T-helper 2 cell (primary cell): ENCODE results near the gene FUT2.
"Not testable (repeated sequence)": the region's sequence is repeated elsewhere in the genome, so short reads cannot be mapped to it uniquely, and the experiment has no call there.

Source experiments
- DNase-seq, 5 experiments: peaks; one replicate each; pipeline versions ENCODE4 v3.0.0 to v3.0.0-alpha.2; 2012 to 2022

FUT2 gene

DNA sequence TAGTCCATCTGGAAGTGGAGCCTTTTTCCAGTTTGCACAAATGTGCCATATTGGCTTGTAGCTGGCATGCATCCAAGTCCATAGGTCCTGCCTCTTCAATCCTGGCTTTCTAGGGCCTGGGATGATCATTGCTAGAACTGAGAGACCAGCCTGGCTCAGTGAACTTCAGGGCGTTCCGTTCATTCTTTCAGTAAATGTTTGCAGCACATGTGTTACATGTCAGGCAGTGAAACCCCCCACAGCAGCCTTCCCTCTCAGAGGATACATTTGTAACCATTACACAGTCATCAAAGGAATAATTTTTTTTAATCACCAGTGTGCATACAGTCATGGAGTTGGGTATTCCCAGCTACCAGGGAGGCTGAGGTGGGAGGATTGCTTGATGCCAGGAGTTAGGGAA, 9.7 kb downstream of the FUT2 start:
- no peak for DNase-seq

GRCh38 chr19:48708471-48708870, 12.7 kb downstream of the FUT2 start:
- no peak for DNase-seq

DNA sequence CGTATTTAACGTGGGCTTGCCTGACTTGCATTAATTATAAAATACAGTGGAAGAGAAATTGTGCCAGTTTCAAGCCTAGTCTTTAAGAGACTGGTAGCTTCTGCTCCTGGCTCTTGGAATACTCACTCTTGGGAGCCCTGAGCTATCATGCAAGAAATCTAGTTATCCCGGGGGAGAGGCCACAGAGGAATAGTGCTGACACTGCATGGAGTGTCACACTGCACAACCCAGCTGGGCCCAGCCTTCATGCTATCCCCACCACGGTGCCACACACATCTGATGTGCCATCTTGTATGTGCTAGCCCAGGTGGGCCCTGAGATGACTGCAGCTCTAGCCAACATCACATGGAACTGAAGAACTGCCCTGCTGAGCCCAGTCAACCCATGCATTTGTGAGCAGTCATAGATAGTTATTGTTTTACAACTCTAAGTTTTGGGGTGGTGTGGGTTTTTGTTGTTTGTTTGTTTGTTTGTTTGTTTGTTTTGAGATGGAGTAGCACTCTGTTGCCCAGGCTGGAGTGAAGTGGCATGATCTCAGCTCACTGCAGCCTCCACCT, 15.4 kb downstream of the FUT2 start:
- no peak for DNase-seq

DNA sequence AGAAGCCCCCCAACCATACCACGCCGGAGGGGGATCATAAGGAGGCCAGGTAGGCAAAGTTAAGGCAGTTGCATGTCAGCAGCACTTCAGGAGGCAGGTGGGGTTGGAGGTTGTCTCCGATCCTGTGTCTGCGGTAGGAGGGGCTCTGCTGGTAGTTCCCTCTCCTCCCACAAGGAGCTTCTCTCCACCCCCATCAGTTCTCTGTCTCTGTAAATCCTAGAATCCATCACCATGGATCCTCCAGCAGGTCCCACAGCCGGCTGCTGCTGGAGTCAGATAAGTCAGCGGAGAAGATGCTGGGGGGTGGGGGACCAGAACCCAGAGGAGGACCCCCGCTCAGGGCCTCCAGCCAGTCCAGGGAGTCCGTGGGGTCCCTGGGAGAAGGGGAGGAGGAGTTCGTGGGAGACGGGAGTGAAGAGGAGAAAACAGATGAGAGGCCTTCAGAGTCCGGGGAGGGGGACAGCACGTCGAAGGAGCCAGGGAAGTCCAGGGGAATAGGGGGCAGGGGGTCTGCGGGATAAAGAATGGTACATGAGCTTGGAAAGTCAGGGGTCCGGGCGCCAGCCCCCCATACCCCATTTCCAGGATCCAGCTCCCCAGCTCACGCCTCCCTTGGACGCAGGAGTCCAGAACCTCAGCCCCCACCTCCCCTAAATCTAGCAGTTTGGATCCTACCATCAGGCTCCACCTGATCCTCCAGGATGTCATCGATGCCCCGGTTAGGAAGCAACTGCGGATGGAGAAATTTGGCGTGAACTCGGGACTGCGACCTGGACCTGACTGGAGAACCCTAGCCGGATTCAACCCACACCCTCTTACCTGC, 17.5 kb downstream of the FUT2 start:
- DNase-seq: peak in 1 of 5 experiments; percentile 25

DNA sequence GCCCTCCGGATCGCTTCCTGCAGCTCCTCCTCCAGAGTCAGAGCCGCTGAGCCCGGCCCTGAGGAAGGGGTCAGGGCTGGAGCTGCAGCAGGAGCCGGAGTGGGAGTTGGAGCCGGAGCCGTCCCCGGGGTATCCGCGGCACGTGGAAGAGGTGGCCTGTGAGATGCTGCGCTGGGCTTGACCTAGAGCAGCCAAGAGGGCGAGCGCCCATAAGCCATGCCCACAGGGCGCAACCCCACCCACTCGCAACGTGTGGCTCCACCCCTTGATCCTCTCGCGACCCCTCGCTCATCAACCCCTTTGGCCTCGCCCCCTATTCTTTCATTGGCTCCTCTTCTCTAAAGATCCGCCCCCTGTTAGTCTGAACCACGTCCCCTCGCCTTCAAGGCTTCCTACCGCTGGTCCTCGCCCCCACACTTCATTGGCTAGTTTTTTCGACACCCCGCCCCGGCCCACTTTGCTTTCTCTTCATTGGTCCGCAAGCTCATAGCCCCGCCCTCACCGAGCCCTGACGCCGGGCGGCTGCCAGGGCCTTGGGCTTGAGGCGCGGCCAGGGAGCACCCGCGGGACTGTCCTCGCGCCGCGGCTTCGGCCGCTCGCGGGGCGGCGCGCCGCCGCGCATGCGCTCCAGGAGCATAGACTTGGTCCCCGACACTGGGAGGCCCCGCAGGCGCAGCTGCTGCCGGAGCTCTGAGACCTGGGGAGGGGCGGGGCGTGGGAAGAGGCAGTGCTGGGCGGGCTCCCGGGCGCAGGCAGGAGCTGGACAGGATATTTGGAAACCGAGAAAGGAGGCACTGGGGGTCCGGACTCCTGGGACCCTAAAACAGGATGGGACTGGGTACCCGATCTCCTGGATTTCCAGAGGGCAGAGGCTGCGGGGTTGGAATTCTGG, 18.3 kb downstream of the FUT2 start:
- peak; percentile 90 to 100 (median 96) for DNase-seq

GRCh38 chr19:48714759-48715675, 19.2 kb downstream of the FUT2 start:
- no peak for DNase-seq

- DNase-seq: no peak
Measured at GRCh38 chr19:48715681-48716171, 20.0 kb downstream of the FUT2 start.

DNA sequence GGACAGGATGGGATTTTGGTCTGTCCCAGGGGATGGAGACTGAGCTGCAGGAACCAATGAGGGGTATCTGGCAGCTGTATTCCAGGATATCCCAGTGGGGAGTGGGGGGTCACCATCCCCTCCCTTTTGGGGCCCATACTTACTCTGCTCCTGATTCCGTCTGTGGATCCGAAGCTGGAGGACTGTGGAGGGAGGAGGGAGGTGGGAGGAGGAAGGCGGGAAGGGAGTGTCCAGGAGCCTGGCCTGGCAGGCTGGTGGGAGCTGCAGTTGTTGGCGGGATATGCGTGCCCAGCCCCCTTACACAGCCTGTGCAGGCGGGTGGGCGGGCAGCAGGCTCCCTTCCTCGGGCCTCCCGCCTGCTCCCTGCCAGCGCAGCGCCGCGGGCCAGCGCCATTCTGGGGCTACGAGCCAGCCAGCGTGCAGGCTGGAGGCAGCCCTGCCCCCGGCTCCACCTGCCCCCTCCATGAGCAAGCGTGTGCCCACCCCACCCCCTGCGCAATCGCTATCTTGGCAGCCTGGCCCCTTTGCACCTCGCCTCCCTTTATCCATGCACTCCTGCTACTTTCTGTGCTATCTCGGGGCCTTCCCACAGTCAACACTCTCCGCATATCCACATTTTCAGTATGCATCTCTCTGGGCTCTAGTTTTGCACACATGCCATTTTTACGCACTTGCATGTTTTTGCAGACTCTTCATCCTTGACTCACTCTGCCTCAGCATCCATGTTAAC, 21.0 kb downstream of the FUT2 start:
- no peak for DNase-seq

GRCh38 chr19:48718106-48718505, 22.3 kb downstream of the FUT2 start:
- DNase-seq: not testable (repeated sequence)

GRCh38 chr19:48718711-48719231, 23.0 kb downstream of the FUT2 start:
- DNase-seq: no peak

GRCh38 chr19:48719263-48720171, 23.7 kb downstream of the FUT2 start, which contains the start of gene MAMSTR:
MAMSTR (minus strand) TSS chr19:48719725; CDS start chr19:48719031, 694 bp downstream.
- no peak for DNase-seq

GRCh38 chr19:48720251-48720612, 24.5 kb downstream of the FUT2 start:
- DNase-seq: no peak

GRCh38 chr19:48720613-48721296, 25.0 kb downstream of the FUT2 start:
- DNase-seq: peak; percentile 69 to 98 (median 87)

DNA sequence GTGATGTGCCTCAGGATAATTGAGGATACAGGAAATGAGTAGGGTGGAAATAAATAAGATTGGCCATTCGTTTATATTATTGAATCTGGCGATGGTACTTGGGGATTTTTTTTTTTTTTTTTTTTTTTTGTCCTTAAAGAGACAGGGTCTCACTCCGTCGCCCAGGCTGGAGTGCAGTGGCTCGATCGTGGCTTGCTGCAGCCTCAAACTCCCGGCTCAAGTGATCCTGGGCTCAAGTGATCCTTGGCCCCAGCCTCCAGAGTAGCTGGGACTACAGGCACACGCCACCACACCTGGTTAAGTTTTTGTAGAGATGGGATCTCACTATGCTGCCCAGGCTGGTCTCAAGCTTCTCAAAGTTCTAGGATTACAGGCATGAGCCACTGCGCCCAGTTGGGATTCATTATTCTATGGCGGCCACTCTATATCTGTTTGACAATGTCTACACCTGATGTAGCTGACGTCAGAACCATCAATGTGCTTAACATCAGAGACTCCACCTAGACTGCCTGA, 26.5 kb downstream of the FUT2 start:
- DNase-seq: no peak

DNA sequence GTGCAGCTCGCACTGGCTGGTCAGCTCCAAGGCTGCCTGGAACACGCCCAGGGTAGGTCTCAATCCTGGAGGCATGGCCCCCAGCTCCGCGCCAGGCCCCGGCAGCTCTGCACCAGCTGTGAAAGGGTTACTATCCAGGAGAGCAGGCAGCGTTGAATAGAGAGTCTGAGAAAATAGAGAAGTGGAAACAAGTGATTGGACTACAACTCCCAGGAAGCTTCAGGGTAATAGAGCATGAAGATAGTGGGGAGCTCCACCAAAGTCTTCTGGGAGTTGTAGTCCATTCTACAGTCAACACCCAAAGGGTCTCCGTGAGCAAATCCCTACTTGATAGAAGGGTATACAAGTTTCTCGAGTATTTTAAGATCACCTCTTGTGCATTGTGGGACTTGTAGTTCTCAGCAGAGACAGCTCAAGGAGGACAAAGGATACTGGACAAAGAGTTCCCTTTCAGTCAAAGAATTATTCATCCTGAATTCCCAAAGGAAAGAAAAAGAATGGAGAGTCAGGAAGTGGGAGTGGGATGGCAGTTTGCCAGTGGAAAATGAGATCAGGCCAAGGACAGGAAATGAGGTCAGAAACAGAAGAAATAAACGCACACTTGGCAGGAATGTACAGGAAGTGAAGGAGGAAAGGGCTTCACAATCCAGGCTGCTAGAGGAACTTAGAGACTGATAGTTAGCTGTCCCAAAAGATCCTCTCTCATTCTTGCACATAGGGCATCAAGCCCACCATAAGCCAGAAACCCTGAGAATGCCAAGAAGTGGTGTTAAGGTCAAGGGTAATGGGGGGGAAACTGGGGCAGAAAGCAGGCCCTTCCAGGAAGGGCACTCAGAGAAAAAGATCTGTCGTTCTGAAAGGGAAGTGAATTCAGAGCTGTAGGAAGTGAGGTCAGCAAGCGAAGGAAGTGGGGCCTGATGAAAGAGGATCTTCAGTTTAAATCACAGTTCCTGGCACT, 29.3 kb downstream of the FUT2 start:
- peak in 2 of 5 experiments; percentile 40 to 74 for DNase-seq

GRCh38 chr19:48726556-48726955, 30.8 kb downstream of the FUT2 start:
- peak in 2 of 5 experiments; percentile 31 to 90 for DNase-seq

DNA sequence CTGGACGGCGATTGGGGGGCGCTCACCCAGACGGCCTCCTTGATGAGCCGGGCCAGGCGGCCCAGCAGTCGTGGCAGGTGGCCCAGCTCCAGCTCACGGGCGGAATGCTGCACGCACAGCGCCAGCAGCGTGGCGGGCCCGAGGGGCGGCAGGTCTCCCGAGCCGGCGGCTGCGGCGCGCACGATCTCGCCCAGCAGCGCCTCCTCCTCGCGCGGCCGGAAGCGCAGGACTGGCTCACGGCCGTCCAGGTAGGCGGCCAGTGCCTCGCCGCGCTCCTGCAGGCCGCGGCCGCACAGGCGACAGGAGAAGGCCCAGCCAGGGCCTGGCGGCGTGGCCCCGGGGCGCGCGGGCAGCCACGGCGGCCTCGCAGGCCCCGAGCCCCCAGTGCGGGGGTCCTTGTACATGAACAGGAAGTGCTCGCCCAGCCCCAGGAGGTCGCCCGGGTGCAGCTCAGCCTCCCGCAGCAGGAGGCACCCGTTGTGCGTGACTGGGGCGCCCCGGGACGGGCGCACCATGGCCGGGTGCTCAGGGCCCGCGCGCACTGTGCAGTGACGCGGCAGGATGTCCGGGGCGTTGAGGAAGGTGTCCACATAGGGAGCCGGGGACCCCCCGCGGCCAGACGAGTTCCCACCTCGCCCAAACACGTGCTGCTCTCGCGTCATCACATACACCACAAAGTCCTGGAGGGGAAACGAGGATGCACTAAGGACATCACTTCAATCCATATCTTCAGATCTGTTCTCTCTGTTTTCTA, 33.3 kb downstream of the FUT2 start:
- no peak for DNase-seq
